Muscle of leg (tissue), 11 donors: Measurements from ENCODE around the gene KRT1. TPM values are rescaled to one million over a fixed set of nuclear protein-coding genes. Genes with fewer than 3 reads are reported as not detected.
"Not testable (repeated sequence)": the region's sequence is repeated elsewhere in the genome, so short reads cannot be mapped to it uniquely, and the experiment has no call there.

Experiments used
- DNase-seq: peaks from one replicate; pipeline ENCODE4 v3.0.0; 2013
- H3K27ac ChIP-seq: one replicate; pipeline ENCODE4 v1.5.1; 2013; ENCODE audit warnings: mild to moderate bottlenecking, low read length, control low read depth
- H3K27me3 ChIP-seq: one replicate; pipeline ENCODE4 v1.6.1; 2013; ENCODE audit warnings: low read length; ENCODE audit not compliant: control insufficient read depth, insufficient read depth
- H3K36me3 ChIP-seq: one replicate; pipeline ENCODE4 v1.6.1; 2013; ENCODE audit warnings: low read length; ENCODE audit not compliant: control insufficient read depth, insufficient read depth
- H3K4me1 ChIP-seq: one replicate; pipeline ENCODE4 v1.6.1; 2013; ENCODE audit warnings: low read length; ENCODE audit not compliant: control insufficient read depth, insufficient read depth
- H3K4me3 ChIP-seq: one replicate; pipeline ENCODE4 v1.5.1; 2013; ENCODE audit warnings: low read length, control low read depth
- H3K9me3 ChIP-seq: replicated peaks from 2 replicates; pipeline ENCODE4 v1.6.1; 2013; ENCODE audit warnings: low read depth, low read length; ENCODE audit not compliant: control insufficient read depth
- WGBS: methylation state at CpG from one replicate; pipeline ENCODE4 v1.1.5; 2013; ENCODE audit warnings: missing lambda C conversion rate; ENCODE audit not compliant: insufficient coverage; 5-methylcytosine and 5-hydroxymethylcytosine counted together
- polyA plus RNA-seq, 8 donors: library from polyadenylated mRNA; unstranded; fragments of 120-200 nt; gene quantifications; one replicate each; pipeline versions ENCODE4 v1.2.1 to v1.2.3, GENCODE V29; 2013; ENCODE audit warnings: inconsistent platforms in 1 of 8, low replicate concordance in 1 of 8; ENCODE audit not compliant: insufficient read length in 8 of 8, insufficient read depth in 1 of 8
- total RNA-seq: library from RNA; stranded (reverse); fragments of 120-200 nt; gene quantifications from one replicate; pipeline ENCODE4 v1.2.4, GENCODE V29; 2013

The KRT1 gene
- total and polyA plus RNA-seq, 9 donors, result 0.35 to 193 (median 1.8) TPM

DNA sequence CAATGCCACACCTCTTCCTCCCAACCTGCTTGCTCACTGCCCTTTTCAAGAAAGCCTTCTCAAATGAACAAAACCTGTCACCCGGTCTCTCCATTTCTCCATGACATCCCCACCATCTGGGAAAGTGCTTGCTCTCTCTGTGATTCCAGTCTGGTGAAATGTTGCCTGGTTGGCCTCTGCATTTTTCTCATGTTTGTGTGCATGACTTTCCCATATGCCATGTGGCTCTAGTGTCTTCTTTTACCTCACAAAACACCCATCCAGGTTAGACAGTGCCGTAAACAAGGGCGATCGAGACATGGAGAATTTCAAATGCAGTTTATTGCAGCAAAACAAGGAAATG, 5.8 kb downstream of the KRT1 start:
- H3K36me3 ChIP-seq, result no peaks in the 10 kb centered on the region
- no peak overlapping the region for H3K27ac ChIP-seq
- H3K9me3 ChIP-seq, result no peaks in the 10 kb centered on the region
- H3K27me3 ChIP-seq, result peaks cover 2% of the 10 kb centered on the region
- DNase-seq, result no peak
- H3K4me3 ChIP-seq, result no peak overlapping the region
- H3K4me1 ChIP-seq, result no peaks in the 10 kb centered on the region
- WGBS, result 67% methylated on average over 1 of the region's 4 CpGs

GRCh38 chr12:52673713-52674432, 6.3 kb downstream of the KRT1 start:
- Histone ChIP-seq H3K4me1 (no peaks in the 10 kb centered on the region), H3K36me3 (no peaks in the 10 kb centered on the region), H3K9me3 (no peaks in the 10 kb centered on the region), H3K27ac (no peak overlapping the region), H3K27me3 (peaks cover 3% of the 10 kb centered on the region), H3K4me3 (no peak overlapping the region)
- WGBS, result 62% methylated on average over 3 of the region's 3 CpGs
- DNase-seq, result no peak

DNA sequence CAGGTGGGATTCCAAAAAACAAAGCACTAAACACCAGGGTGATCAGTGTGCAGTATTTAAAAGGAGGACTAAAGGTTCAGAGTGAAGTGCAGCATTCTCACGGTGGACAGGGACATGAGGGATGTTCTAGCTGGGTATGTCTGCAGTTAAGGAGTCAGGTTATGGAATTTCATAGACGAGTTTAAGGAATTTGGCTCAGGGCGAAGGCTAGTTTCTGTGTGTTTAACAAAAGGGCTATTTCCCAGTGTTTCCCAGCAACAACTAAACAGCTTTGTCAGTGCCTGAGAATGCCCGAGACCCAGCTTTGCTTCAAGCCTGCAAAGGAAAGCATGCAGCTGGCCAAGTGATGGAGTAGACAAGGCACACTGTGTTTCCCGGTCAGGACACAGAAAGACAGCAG, 7.0 kb downstream of the KRT1 start:
- no peak overlapping the region for H3K27ac ChIP-seq
- no peaks in the 10 kb centered on the region for H3K4me1 ChIP-seq
- H3K36me3 ChIP-seq, result no peaks in the 10 kb centered on the region
- H3K27me3 ChIP-seq, result peaks cover 3% of the 10 kb centered on the region
- 48% methylated on average over 3 of the region's 5 CpGs for WGBS
- no peaks in the 10 kb centered on the region for H3K9me3 ChIP-seq
- H3K4me3 ChIP-seq, result no peak overlapping the region
- peak; percentile 16 for DNase-seq

- peaks cover 3% of the 10 kb centered on the region for H3K27me3 ChIP-seq
- no peaks in the 10 kb centered on the region for H3K36me3 ChIP-seq
- H3K4me1 ChIP-seq, result no peaks in the 10 kb centered on the region
- H3K4me3 ChIP-seq, result no peak overlapping the region
- H3K27ac ChIP-seq, result no peak overlapping the region
- 40% methylated on average over 1 of the region's 2 CpGs for WGBS
- H3K9me3 ChIP-seq, result no peaks in the 10 kb centered on the region
- no peak for DNase-seq
Measured at GRCh38 chr12:52672321-52672933, 7.8 kb downstream of the KRT1 start.

DNA sequence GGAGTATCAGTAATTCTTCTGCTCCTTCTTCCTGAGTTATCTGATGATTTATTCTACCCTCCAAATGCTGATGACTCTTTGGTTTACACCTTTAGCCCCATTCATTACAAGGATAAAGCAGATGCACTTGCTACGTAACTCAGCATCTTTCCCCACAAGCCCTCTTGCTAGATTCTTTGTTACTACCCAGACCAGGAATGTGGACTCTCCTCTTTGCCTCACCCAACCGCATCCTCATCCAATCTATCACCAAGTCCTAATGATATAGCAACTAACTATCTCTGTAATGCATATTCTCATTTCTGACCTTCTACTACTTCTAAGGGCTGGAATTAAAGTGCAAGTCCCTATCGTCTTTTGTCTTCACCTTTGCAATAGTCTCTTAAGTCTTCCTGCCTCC, 9.2 kb downstream of the KRT1 start:
- 83% methylated on average over 3 of the region's 3 CpGs for WGBS

DNA sequence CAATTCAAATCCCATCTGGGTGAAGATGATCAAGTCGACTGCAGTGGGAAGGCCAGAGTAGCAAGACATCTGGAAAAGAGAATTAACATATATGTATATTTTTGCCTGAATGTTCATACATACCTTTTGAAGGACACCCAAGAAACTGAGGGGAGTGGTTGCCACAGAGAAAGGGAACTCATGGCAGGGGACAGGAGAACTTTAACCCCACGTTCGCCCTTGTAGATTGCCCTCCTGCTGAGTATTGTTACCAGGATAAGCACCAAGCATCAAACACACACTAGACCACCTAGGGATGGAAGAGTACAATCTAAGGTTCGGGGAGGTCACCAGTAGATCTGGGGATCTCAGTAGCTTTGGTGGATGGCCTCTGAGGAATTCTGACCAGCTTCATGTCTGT, 9.7 kb downstream of the KRT1 start:
- no peaks in the 10 kb centered on the region for H3K36me3 ChIP-seq
- no peak overlapping the region for H3K27ac ChIP-seq
- no peaks in the 10 kb centered on the region for H3K4me1 ChIP-seq
- no CpG with 5 or more reads among the region's 4 CpGs for WGBS
- no peak overlapping the region for H3K4me3 ChIP-seq
- no peaks in the 10 kb centered on the region for H3K9me3 ChIP-seq
- H3K27me3 ChIP-seq, result peaks cover 3% of the 10 kb centered on the region
- DNase-seq, result no peak

More for the DNA sequence above, 9.2 kb downstream of the KRT1 start:
- Histone ChIP-seq H3K4me1 (no peaks in the 10 kb centered on the region), H3K9me3 (no peaks in the 10 kb centered on the region), H3K36me3 (no peaks in the 10 kb centered on the region), H3K27ac (no peak overlapping the region), H3K4me3 (no peak overlapping the region), H3K27me3 (peaks cover 3% of the 10 kb centered on the region)
- no peak for DNase-seq

GRCh38 chr12:52669941-52670340, 10.3 kb downstream of the KRT1 start:
- H3K4me1 ChIP-seq, H3K27ac ChIP-seq, H3K4me3 ChIP-seq, H3K27me3 ChIP-seq, DNase-seq, H3K36me3 ChIP-seq, H3K9me3 ChIP-seq: not testable (repeated sequence)
- 86% methylated on average over 1 of the region's 3 CpGs for whole genome bisulfite sequencing

- no peak for DNase-seq
- Histone ChIP-seq H3K27ac (no peak overlapping the region), H3K9me3 (no peaks in the 10 kb centered on the region), H3K4me1 (no peaks in the 10 kb centered on the region), H3K4me3 (no peak overlapping the region), H3K36me3 (no peaks in the 10 kb centered on the region), H3K27me3 (peaks cover 5% of the 10 kb centered on the region)
Measured at GRCh38 chr12:52669426-52669825, 10.8 kb downstream of the KRT1 start.

GRCh38 chr12:52667931-52668330, 12.3 kb downstream of the KRT1 start:
- WGBS, result 80% methylated on average over 7 of the region's 7 CpGs
- H3K27ac ChIP-seq, result no peak overlapping the region

DNA sequence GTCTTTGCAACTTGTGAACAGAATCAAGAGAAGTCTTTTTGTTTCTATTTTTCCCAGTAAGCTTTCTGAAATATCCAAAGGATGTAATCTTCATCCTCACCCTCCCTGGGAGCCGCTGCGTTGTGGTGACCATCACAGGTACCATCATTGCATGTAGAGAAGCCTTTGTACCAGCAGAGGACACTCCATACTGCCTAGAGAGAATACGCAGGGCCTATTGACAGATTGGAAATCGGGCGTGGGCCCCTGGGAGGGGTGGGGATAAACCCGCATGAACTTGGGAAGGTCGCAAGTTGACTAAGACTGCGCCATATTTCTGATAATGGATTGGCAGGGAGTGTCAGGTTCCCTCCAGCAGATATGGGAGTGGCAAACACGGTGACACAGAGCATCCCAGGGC, 12.7 kb downstream of the KRT1 start:
- H3K27ac ChIP-seq, result no peak overlapping the region
- DNase-seq, result no peak
- no peaks in the 10 kb centered on the region for H3K9me3 ChIP-seq
- H3K4me3 ChIP-seq, result no peak overlapping the region
- peaks cover 8% of the 10 kb centered on the region for H3K27me3 ChIP-seq
- no peaks in the 10 kb centered on the region for H3K36me3 ChIP-seq
- 22% methylated on average over 6 of the region's 9 CpGs for whole genome bisulfite sequencing
- H3K4me1 ChIP-seq, result no peaks in the 10 kb centered on the region

More at GRCh38 chr12:52667931-52668330, 12.3 kb downstream of the KRT1 start:
- Histone ChIP-seq H3K36me3 (no peaks in the 10 kb centered on the region), H3K4me3 (no peak overlapping the region), H3K27me3 (peaks cover 6% of the 10 kb centered on the region), H3K9me3 (no peaks in the 10 kb centered on the region), H3K4me1 (no peaks in the 10 kb centered on the region)
- DNase-seq, result no peak
